GOT3 (cell line): ENCODE measurements around the gene TBX1.

ENCODE experiments used
- DNase-seq: peaks from one replicate; lab custom pipeline; 2025; ENCODE audit warnings: mixed read lengths; lab: John Stamatoyannopoulos, UW

TBX1 gene

GRCh38 chr22:19815093-19815822 is 54.7 kb downstream of the TBX1 start:
- no peak for DNase-seq

DNA sequence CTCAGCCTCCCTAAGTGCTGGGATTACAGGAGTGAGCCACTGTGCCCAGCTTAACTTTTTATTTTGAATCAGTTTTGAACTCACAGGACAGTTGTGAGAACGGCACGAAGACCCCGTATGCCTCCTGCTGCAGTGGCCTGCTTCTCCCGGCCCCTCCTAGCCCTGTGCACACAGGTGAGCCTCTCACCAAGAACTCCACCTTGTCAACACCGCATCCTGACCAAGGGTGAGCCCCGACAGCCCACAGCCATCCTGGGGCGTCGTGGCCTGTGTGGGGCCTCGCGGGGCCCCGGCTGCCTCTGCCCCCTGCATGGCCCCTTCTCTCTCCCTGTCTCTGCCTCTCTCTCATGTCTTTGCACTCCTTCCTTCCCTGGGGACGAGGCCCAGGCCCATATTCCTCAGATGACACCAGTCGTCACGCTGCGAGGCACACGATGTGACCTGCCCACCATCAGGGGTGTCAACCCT is 55.3 kb downstream of the TBX1 start:
- no peak for DNase-seq

- DNase-seq: no peak
Observed at GRCh38 chr22:19816372-19817119, 56.0 kb downstream of the TBX1 start.
